SU-DHL-6 (cell line): ENCODE measurements around the gene AGAP9.

Experiments used
- H2AFZ ChIP-seq: fragments of 200-600 bp; sonication (generic); 2 replicates; pipeline ENCODE4 v1.6.1; 2014; ENCODE audit warnings: low read depth, mild to moderate bottlenecking, moderate library complexity, mixed read lengths, antibody characterized with exemption, low read length; ENCODE audit not compliant: severe bottlenecking
- H3F3A ChIP-seq: fragments of 200-600 bp; shearing (Covaris generic); 2 replicates; pipeline ENCODE4 v1.6.0; 2016; ENCODE audit warnings: antibody characterized with exemption, mild to moderate bottlenecking; ENCODE audit not compliant: insufficient read depth
- H3K27ac ChIP-seq: fragments of 200-600 bp; sonication (generic); 2 replicates; pipeline ENCODE4 v1.5.1; 2016; ENCODE audit warnings: low read depth, mild to moderate bottlenecking, low read length, moderate library complexity, mixed read lengths
- H3K27me3 ChIP-seq: fragments of 200-600 bp; sonication (generic), shearing (Covaris generic); 2 replicates; pipeline ENCODE4 v1.6.0; 2014; ENCODE audit warnings: mild to moderate bottlenecking, low read length
- H3K36me3 ChIP-seq: fragments of 200-600 bp; sonication (generic); 2 replicates; pipeline ENCODE4 v1.6.1; 2014; ENCODE audit warnings: mild to moderate bottlenecking, low read length, mixed read lengths
- H3K4me2 ChIP-seq: fragments of 300-600, 200-600 bp; shearing (Covaris generic), sonication (generic); 2 replicates; pipeline ENCODE4 v1.6.0; 2014; ENCODE audit warnings: low read length, low read depth, mild to moderate bottlenecking; ENCODE audit not compliant: poor library complexity, severe bottlenecking
- H3K4me3 ChIP-seq: fragments of 200-600 bp; sonication (generic); 2 replicates; pipeline ENCODE4 v1.5.1; 2014; ENCODE audit warnings: antibody characterized with exemption, low read length, mild to moderate bottlenecking, mixed read lengths; ENCODE audit not compliant: insufficient read depth, poor library complexity, severe bottlenecking
- H3K79me2 ChIP-seq: fragments of 200-600 bp; sonication (generic); 2 replicates; pipeline ENCODE4 v1.6.1; 2014; ENCODE audit warnings: mild to moderate bottlenecking, low read length, moderate library complexity; ENCODE audit not compliant: insufficient read depth
- H3K9ac ChIP-seq: fragments of 200-600 bp; sonication (generic); 2 replicates; pipeline ENCODE4 v1.7.0; 2014; ENCODE audit warnings: mild to moderate bottlenecking, low read length
- H3K9me2 ChIP-seq: fragments of 200-600 bp; sonication (generic); replicated peaks from 2 replicates; pipeline ENCODE4 v1.6.1; 2014; ENCODE audit warnings: low read length; ENCODE audit not compliant: insufficient read depth
- H3K9me3 ChIP-seq: fragments of 200-600 bp; sonication (generic); 2 replicates; pipeline ENCODE4 v1.6.1; 2014; ENCODE audit warnings: low read length, mixed read lengths; ENCODE audit not compliant: insufficient read depth
- H4K20me1 ChIP-seq: fragments of 200-600 bp; sonication (generic); 2 replicates; pipeline ENCODE4 v1.6.1; 2014; ENCODE audit warnings: low read depth, mild to moderate bottlenecking, antibody characterized with exemption, low read length, moderate library complexity, mixed read lengths
- CTCF ChIP-seq: fragments of 200-600 bp; sonication (generic); IDR thresholded peaks from one replicate; pipeline ENCODE4 v1.5.1; 2017; ENCODE audit warnings: antibody characterized with exemption, mild to moderate bottlenecking, low read length, moderate library complexity; ENCODE audit not compliant: insufficient read depth, poor library complexity, severe bottlenecking
- EZH2phosphoT487 ChIP-seq: fragments of 200-600 bp; sonication (generic), shearing (Covaris generic); conservative IDR thresholded peaks from 2 replicates; pipeline ENCODE4 v1.6.1; 2018; ENCODE audit warnings: mild to moderate bottlenecking, antibody characterized with exemption, low read length, moderate library complexity, mixed read lengths

AGAP9 gene

GRCh38 chr10:47454008-47454779 lies 69.2 kb downstream of the AGAP9 start:
- Histone ChIP-seq H3K79me2 (no peaks in the 10 kb centered on the region), H3K9ac (no peak overlapping the region), H3K4me3 (no peak overlapping the region), H4K20me1 (no peaks in the 10 kb centered on the region), H2AFZ (no peak overlapping the region), H3K27ac (no peak overlapping the region), H3F3A (no peaks in the 10 kb centered on the region), H3K4me2 (no peak overlapping the region), H3K27me3 (no peaks in the 10 kb centered on the region), H3K9me3 (no peaks in the 10 kb centered on the region), H3K9me2 (no peaks in the 10 kb centered on the region), H3K36me3 (no peaks in the 10 kb centered on the region)
- TF ChIP-seq EZH2phosphoT487 (no peak), CTCF (no peak)

- no peak for TF ChIP-seq EZH2phosphoT487
- no peak for TF ChIP-seq CTCF
Observed at GRCh38 chr10:47453141-47454007, 70.1 kb downstream of the AGAP9 start.

GRCh38 chr10:47452495-47453140 lies 70.8 kb downstream of the AGAP9 start:
- H3K27ac ChIP-seq, result no peak overlapping the region
- H3K9me3 ChIP-seq, result no peaks in the 10 kb centered on the region
- H3K27me3 ChIP-seq, result no peaks in the 10 kb centered on the region
- no peak overlapping the region for H3K4me2 ChIP-seq
- no peak overlapping the region for H3K4me3 ChIP-seq
- H3K36me3 ChIP-seq, result no peaks in the 10 kb centered on the region
- no peaks in the 10 kb centered on the region for H3F3A ChIP-seq
- no peak overlapping the region for H3K9ac ChIP-seq
- no peaks in the 10 kb centered on the region for H4K20me1 ChIP-seq
- no peaks in the 10 kb centered on the region for H3K79me2 ChIP-seq
- no peaks in the 10 kb centered on the region for H3K9me2 ChIP-seq
- no peak for TF ChIP-seq CTCF
- TF ChIP-seq EZH2phosphoT487, result no peak
- no peak overlapping the region for H2AFZ ChIP-seq

More at GRCh38 chr10:47453141-47454007, 70.1 kb downstream of the AGAP9 start:
- Histone ChIP-seq H3K36me3 (no peaks in the 10 kb centered on the region), H3K9ac (no peak overlapping the region), H4K20me1 (no peaks in the 10 kb centered on the region), H2AFZ (no peak overlapping the region), H3F3A (no peaks in the 10 kb centered on the region), H3K4me3 (no peak overlapping the region), H3K4me2 (no peak overlapping the region), H3K27me3 (no peaks in the 10 kb centered on the region), H3K9me3 (no peaks in the 10 kb centered on the region), H3K27ac (no peak overlapping the region), H3K9me2 (no peaks in the 10 kb centered on the region), H3K79me2 (no peaks in the 10 kb centered on the region)
